Measurements from ENCODE around the gene ALK. TPM values are rescaled to one million over a fixed set of nuclear protein-coding genes. Genes with fewer than 3 reads are reported as not detected.

The ALK gene
- total and polyA plus RNA-seq, 2 experiments from 2014 or later = 0.35 TPM; not detected in 1

GRCh38 chr2:29525921-29526320 is 395.5 kb downstream of the ALK start (continued):
- TF ChIP-seq ZNF462 (CRISPR knock-in tag; IDR thresholded peaks at IDR 0.05) (no peak), POLR2AphosphoS5 (IDR thresholded peaks at IDR 0.05; ENCODE audit: low read depth) (no peak), JUNB (IDR thresholded peaks at IDR 0.05; ENCODE audit: unreplicated experiment) (no peak)

- Histone ChIP-seq H3K4me1 (ENCODE audit: insufficient read depth) (peaks cover 11% of the 10 kb centered on the region), H4K20me1 (replicated peaks; ENCODE audit: insufficient read depth) (no peaks in the 10 kb centered on the region), H3K4me3 (no peak overlapping the region), H3K9me2 (ENCODE audit: insufficient read depth) (peaks cover 25% of the 10 kb centered on the region), H3K27me3 (ENCODE audit: insufficient read depth) (no peaks in the 10 kb centered on the region), H3K27ac (ENCODE audit: low read depth) (no peak overlapping the region), H3K79me2 (replicated peaks; ENCODE audit: insufficient read depth) (no peaks in the 10 kb centered on the region), H3F3A (replicated peaks; ENCODE audit: low read depth) (no peaks in the 10 kb centered on the region), H3K4me2 (no peak overlapping the region), H3K36me3 (ENCODE audit: insufficient read depth) (no peaks in the 10 kb centered on the region), H2AFZ (no peak overlapping the region)
- ATAC-seq = no peak
- 0 out of 3 replicates have a peak, but pooled peaks cover under 1% of the 10 kb centered on the region for H3K9me3 Mint-ChIP-seq
- H3K4me1 Mint-ChIP-seq = peaks cover 10% of the 10 kb centered on the region
- TF ChIP-seq CREB1 (CRISPR knock-in tag; IDR thresholded peaks at IDR 0.05; ENCODE audit: low read depth) (no peak), ZNF331 (CRISPR knock-in tag; IDR thresholded peaks at IDR 0.05; ENCODE audit: low read depth) (no peak), ZNF462 (CRISPR knock-in tag; IDR thresholded peaks at IDR 0.05) (no peak), CTCF (conservative IDR thresholded peaks at IDR 0.05; ENCODE audit: low read depth in 2 of 2) (no peak), EZH2 (IDR thresholded peaks at IDR 0.05; ENCODE audit: low read depth, unreplicated experiment) (no peak)
- no peak overlapping the region for H3K4me3 Mint-ChIP-seq
- no peak overlapping the region for H3K27ac Mint-ChIP-seq
- DNase-seq (ENCODE audit: low spot score) = no peak
- peaks cover 4% of the 10 kb centered on the region for H3K27me3 Mint-ChIP-seq (ENCODE audit: insufficient read depth, low read depth, poor library complexity)
- H3K36me3 Mint-ChIP-seq (ENCODE audit: low read depth) = no peaks in the 10 kb centered on the region
Observed at GRCh38 chr2:29524652-29525051, 396.7 kb downstream of the ALK start.
